ENCODE measurements around the gene TNFRSF21. TPM values are rescaled to one million over a fixed set of nuclear protein-coding genes. Genes with fewer than 3 reads are reported as not detected.

Gene TNFRSF21
- total and polyA plus RNA-seq, 2 of the 8 experiments (the other 6 are each of a cell fraction or from before 2014, with no cell fraction given) = 16.4 to 52.7 TPM

DNA sequence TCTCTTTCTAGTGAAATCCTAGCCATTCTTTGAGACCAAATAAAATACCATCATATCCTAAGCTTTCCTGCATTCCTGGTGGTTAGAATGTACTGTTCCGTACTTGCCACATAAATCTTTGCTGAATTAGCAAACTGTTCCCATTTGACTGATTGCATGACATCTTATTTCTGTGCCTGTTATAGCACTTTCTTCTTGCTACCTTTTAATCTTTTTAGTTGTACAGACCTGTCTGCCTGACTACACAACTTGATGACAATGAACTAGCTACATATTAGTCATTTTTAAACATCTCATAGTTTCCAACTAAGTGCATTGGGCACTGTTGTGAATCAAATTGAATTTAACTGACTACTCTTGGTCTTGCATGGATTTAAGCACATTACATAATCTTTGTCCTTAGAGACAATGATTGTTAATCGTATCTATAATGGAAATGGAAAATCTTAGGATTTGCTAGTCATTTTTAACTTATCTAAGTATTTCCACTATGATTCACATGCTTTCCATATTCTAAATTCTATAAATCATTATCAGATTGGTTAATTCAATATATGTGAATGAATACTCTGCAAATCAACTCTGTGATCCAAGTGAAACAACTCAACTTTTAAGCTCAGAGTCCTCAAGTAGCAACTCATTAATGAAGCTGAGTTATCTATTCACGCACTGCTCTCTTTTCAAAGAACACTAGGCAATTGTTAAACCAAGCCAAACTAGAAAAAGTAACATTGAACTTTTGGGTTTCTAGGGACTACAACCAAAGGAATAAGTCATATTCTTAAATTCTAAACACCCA is 109.0 kb downstream of the TNFRSF21 start (continued):
- TF ChIP-seq BRCA1 (IDR thresholded peaks at IDR 0.05; ENCODE audit: low read depth, low read length) (no peak), MAX (IDR thresholded peaks at IDR 0.05) (no peak), JUN (IDR thresholded peaks at IDR 0.05; ENCODE audit: low read depth, low read length) (no peak)
